Measurements from ENCODE around the gene PIRT. TPM values are rescaled to one million over a fixed set of nuclear protein-coding genes. Genes with fewer than 3 reads are reported as not detected.

PIRT gene
- total RNA-seq, 1 donor: not detected

- Histone ChIP-seq H3K27me3 (ENCODE audit: insufficient read depth, low read length) (no peaks in the 10 kb centered on the region), H3K4me2 (ENCODE audit: insufficient read depth, low read length) (no peak overlapping the region), H3K79me2 (ENCODE audit: insufficient read depth, low read length) (no peaks in the 10 kb centered on the region), H3K4me3 (ENCODE audit: insufficient read depth, low read length) (no peak overlapping the region), H3K9me3 (ENCODE audit: low read depth, low read length) (no peaks in the 10 kb centered on the region), H3K36me3 (ENCODE audit: insufficient read depth, low read length) (no peaks in the 10 kb centered on the region), H3K4me1 (ENCODE audit: insufficient read depth, low read length) (no peaks in the 10 kb centered on the region), H4K20me1 (ENCODE audit: insufficient read depth, low read length) (no peaks in the 10 kb centered on the region), H2AFZ (ENCODE audit: low read length) (no peak overlapping the region), H3K27ac (ENCODE audit: low read depth, low read length) (no peak overlapping the region)
- TF ChIP-seq CTCF (IDR thresholded peaks at IDR 0.05; ENCODE audit: extremely low read depth, low read depth, low read length): no peak
- no peak for DNase-seq (ENCODE audit: insufficient read length, low spot score, missing footprints)
Measured at GRCh38 chr17:10803350-10803749, 34.5 kb downstream of the PIRT start.

GRCh38 chr17:10802496-10803284, 35.2 kb downstream of the PIRT start:
- Histone ChIP-seq H3K79me2 (ENCODE audit: insufficient read depth, low read length) (no peaks in the 10 kb centered on the region), H3K27ac (ENCODE audit: low read depth, low read length) (no peak overlapping the region), H3K4me2 (ENCODE audit: insufficient read depth, low read length) (no peak overlapping the region), H3K4me1 (ENCODE audit: insufficient read depth, low read length) (no peaks in the 10 kb centered on the region), H3K9me3 (ENCODE audit: low read depth, low read length) (no peaks in the 10 kb centered on the region), H3K27me3 (ENCODE audit: insufficient read depth, low read length) (no peaks in the 10 kb centered on the region), H3K36me3 (ENCODE audit: insufficient read depth, low read length) (no peaks in the 10 kb centered on the region), H2AFZ (ENCODE audit: low read length) (no peak overlapping the region), H4K20me1 (ENCODE audit: insufficient read depth, low read length) (no peaks in the 10 kb centered on the region), H3K4me3 (ENCODE audit: insufficient read depth, low read length) (no peak overlapping the region)
- DNase-seq (ENCODE audit: insufficient read length, low spot score, missing footprints): no peak
- TF ChIP-seq CTCF (IDR thresholded peaks at IDR 0.05; ENCODE audit: extremely low read depth, low read depth, low read length): no peak

GRCh38 chr17:10799407-10799806, 38.5 kb downstream of the PIRT start:
- no peaks in the 10 kb centered on the region for H3K36me3 ChIP-seq (ENCODE audit: insufficient read depth, low read length)
- no peaks in the 10 kb centered on the region for H3K79me2 ChIP-seq (ENCODE audit: insufficient read depth, low read length)
- H3K4me1 ChIP-seq (ENCODE audit: insufficient read depth, low read length): no peaks in the 10 kb centered on the region
- H3K27me3 ChIP-seq (ENCODE audit: insufficient read depth, low read length): no peaks in the 10 kb centered on the region
- no peak for DNase-seq (ENCODE audit: insufficient read length, low spot score, missing footprints)
- no peak overlapping the region for H3K4me2 ChIP-seq (ENCODE audit: insufficient read depth, low read length)
- H3K27ac ChIP-seq (ENCODE audit: low read depth, low read length): no peak overlapping the region
- no peak for TF ChIP-seq CTCF (IDR thresholded peaks at IDR 0.05; ENCODE audit: extremely low read depth, low read depth, low read length)
- no peaks in the 10 kb centered on the region for H3K9me3 ChIP-seq (ENCODE audit: low read depth, low read length)
- H4K20me1 ChIP-seq (ENCODE audit: insufficient read depth, low read length): no peaks in the 10 kb centered on the region
- H2AFZ ChIP-seq (ENCODE audit: low read length): no peak overlapping the region
- no peak overlapping the region for H3K4me3 ChIP-seq (ENCODE audit: insufficient read depth, low read length)

GRCh38 chr17:10798910-10799309, 39.0 kb downstream of the PIRT start:
- Histone ChIP-seq H3K4me2 (ENCODE audit: insufficient read depth, low read length) (no peak overlapping the region), H3K79me2 (ENCODE audit: insufficient read depth, low read length) (no peaks in the 10 kb centered on the region), H4K20me1 (ENCODE audit: insufficient read depth, low read length) (no peaks in the 10 kb centered on the region), H3K9me3 (ENCODE audit: low read depth, low read length) (no peaks in the 10 kb centered on the region), H3K4me1 (ENCODE audit: insufficient read depth, low read length) (no peaks in the 10 kb centered on the region), H3K27ac (ENCODE audit: low read depth, low read length) (no peak overlapping the region), H3K27me3 (ENCODE audit: insufficient read depth, low read length) (no peaks in the 10 kb centered on the region), H2AFZ (ENCODE audit: low read length) (no peak overlapping the region), H3K36me3 (ENCODE audit: insufficient read depth, low read length) (no peaks in the 10 kb centered on the region), H3K4me3 (ENCODE audit: insufficient read depth, low read length) (no peak overlapping the region)
- TF ChIP-seq CTCF (IDR thresholded peaks at IDR 0.05; ENCODE audit: extremely low read depth, low read depth, low read length): no peak
- DNase-seq (ENCODE audit: insufficient read length, low spot score, missing footprints): no peak

Measured in osteoblast (primary cell).